Measurements from ENCODE around the gene IL17REL.
A peak's percentile ranks its signal among the peaks of the same experiment; 100 is the strongest.
"Not testable (repeated sequence)": the region's sequence is repeated elsewhere in the genome, so short reads cannot be mapped to it uniquely, and the experiment has no call there.

IL17REL gene

GRCh38 chr22:50002791-50003190, 9.8 kb downstream of the IL17REL start:
- DNase-seq: no peak

- no peak for DNase-seq
These were observed 11.0 kb downstream of the IL17REL start for GRCh38 chr22:50001388-50002231.

DNA sequence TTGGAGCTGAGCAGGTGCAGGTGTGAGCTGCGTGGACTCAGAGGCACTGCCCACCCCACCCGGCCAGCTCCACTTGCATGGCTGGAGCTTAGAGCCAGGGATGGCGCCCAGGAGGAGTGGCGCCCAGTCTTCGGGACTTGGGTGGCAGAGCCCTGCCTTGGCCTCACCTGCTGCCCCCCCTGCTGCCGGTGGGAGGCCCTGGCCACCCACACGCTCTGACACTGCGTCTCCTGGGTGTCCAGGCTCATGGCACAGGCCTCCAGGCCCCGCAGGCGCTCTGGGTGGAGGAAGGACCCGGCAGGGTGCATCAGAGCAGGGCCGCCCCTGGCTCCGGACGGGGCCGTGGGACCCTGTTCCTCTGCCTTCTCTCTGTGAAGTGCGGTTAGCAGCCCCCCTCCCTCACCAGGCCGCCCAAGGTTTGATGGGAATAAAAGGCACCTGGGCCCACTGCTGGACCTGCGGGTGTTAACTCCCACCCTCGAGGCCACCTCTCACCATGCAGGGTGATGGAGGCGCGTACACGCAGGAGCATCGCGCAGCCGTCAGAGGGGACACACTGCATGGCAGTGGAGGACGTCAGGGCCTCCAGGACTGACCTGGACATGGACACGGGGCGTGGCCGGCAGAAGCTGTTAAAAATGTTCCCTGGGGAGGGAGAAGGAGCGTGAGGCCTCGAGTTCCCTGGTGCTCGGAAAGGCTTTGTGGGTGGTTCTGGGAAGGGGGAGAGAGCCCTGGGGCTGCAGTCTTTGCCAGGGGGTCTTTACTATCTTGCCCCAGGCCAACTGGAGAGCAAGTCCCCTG, 11.8 kb downstream of the IL17REL start:
- no peak for DNase-seq

DNA sequence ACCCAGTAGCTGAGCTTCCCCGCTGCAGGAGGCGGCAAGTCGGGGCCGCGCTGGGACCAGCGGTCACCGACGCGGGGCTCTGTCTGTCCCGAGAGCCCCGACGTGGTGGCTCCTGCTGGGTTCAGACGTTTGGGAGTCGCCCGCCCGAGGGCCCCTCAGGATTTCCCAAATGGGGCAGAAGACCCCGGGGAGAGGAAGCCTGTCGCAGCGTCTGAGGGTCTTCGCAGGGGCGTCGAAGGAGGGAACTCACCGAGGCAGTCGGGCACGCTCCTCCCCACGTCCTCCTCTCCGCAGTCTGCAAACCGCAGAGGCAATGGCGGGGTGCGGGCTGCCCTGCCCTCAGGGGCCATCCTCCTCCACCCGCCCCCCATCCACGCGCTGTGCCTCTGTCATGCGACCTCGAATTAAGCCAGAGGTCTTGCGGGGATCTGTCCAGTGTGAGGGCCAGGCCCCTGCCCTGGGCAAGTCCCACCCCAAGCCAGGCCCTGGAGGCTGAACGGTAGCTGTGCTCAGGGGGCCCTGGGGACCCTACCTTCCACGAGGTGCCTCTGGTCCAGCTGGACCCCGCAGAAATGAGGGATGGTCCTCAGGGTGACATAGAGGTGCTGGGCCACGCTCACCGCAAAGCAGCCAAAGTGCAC, 12.5 kb downstream of the IL17REL start:
- DNase-seq: no peak

GRCh38 chr22:49999063-49999945, 13.3 kb downstream of the IL17REL start:
- no peak for DNase-seq

DNA sequence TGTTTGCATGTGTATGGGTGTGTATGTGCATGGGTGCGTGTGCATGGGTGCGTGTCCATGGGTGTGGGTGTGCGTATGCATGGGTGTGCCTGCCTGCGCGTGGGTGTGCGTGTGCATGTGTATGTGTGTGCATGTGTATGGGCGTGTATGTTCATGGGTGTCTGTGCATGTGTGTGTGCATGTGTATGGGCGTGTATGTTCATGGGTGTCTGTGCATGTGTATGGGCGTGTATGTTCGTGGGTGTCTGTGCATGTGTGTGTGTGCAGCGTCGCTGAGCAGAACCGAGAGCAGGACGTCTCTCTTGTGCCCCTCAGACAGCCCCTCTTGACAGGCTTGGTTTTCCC, 13.9 kb downstream of the IL17REL start:
- no peak for DNase-seq

DNA sequence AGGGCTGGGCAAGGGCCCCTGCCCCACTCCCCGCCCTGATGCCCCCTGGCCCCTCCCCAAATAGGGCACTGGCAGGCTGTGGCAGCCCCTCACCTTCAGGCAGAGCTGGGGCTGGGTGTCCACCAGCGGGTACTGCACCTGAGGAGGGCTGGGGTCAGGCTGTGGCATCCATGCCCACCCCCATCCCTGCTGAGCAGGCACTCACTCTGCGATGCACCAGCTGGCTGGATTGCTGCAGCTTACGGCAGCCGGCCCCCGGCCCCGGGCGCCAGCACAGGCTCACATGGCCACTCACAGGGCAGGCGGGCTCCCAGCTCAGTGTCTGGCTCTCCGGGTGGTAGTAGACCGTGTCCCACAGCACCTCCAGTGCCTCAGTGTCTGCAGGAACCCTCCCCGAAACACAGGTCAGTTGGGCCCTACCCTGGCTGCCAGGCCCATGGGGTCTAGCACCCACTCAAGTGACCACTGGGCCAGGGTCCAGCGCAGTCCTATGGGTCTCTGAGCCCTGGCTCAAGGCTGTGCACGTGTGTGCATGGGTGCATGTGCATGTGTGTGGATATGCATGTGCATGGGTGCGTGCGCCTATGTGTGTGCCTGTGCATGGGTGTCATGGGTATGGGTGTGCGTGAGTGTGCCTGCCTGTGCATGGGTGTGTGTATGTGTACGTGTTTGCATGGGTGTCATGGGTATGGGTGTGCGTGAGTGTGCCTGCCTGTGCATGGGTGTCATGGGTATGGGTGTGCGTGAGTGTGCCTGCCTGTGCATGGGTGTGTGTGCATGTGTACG, 14.4 kb downstream of the IL17REL start:
- no peak for DNase-seq

DNA sequence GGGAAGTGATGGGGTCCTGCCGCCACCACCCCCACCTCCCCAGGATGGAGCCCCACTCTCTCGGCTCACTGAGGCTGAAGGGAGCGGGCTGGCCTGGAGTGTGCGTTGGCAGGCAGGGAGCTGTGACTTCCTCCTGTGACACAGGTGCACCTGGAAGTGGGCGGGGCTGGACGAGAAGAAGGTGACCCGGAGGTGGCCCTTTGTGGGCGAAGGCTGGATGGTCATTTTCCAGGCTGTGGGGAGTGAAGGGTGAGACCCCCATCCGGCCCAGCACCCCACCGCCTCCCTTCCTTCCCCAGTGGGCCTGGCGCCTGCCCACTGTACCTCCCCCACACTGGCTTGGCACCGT, 15.3 kb downstream of the IL17REL start:
- DNase-seq: no peak

DNA sequence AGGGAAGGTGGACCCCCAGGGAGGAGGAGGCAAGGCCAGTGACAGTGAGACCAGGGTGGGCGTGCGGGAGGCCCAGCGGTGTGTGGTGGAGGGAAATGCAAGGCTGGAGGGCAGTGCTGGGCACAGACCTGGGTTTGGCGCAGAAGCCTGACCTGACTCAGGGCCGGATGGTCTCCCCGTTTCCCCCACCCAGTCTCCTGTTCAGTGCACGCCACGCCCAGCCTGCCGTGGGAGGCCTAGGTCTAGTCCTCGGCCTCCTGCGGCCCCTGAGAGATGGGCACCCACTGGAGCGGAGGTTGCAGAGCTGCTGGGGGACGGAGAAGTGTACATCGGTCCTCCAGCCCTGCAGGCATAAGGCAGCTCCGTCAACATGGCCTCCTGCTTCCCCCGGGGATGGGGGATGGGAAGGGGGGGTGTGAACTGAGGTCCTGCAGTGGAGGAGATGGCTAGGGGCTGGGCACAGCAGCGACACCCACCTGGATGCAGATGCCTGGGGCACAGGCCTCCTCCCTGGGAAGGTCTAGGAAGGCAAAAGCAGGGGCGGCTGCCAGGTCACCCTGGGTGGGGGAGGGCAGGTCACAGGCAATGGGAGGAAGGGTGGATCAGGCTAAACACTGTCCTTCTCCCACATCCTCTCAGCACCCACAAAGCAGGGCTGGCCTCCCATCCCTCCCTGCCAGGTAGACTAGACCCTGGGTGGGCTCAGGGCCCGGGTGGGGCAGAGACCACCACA, 15.9 kb downstream of the IL17REL start:
- no peak for DNase-seq

DNA sequence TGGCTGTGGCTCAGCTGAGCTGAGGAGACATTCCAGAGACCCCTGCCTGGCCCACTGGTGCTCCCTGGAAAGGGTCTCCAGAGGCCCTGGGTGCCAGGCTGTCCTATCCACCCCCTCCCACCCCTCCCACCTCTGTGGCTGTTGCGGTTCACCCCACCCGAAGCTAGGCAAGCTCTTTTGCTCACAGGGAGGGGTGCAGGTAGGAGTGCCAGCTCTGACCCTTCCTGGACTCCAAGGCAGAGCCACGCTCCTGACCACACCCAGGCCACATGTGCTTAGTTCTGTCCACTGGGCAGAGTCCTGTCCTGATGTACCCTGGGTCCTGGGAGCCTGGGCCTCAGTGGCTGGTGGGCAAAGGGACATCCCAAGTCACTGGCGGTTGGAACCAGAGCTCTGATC, 16.4 kb downstream of the IL17REL start:
- DNase-seq: no peak

- DNase-seq: no peak
These were observed 17.0 kb downstream of the IL17REL start for GRCh38 chr22:49995361-49996118.

DNA sequence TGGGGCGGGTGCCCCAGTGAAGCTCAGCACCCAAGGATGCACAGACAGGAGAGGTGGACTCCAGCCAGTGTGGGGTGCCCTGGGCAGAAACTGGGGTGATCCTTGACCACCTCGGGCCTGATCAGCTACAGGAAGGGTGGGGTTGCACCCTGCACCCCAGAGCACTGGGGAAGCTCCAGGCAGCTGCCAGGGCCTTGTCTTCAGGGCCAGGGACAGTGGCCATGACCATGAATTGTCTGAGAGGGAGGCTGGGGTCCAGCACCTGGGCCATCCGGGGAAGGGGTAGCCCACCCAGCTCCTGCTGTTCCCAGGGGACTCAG, 17.6 kb downstream of the IL17REL start:
- no peak for DNase-seq

- no peak for DNase-seq
These were observed 18.1 kb downstream of the IL17REL start for GRCh38 chr22:49994361-49995040.

DNA sequence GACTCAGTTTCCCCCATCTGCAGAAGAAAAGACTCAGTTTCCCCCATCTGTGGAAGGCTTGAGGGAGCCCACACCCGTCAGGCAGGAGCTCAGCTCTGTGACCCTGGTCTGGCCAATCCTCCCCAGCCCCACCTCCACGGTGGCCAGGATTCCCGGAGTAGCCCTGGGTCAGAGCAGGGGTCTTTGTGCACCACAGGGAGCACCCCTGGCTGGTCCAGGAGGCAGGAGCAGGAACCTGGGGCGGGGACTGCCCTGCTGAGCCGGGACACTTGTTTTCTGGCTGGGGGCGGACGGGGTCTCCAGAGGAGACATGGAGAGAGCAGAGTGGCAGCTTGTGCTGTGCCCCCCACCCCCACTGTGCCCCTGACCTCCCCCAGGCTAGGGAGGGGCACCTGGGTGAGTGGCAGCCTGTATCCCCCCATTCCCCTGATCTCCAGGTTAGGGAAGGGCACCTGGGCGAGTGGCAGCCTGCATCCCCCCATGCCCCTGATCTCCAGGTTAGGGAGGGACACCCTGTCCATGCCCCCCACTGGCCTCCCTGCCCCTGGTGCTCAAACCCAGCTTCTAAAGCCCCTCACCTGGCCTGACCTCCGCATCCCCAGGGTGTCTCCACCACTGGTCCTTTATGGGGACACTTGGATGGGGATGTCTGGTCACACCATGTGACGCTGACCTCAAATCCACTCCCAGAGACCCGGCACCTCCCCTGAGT, 18.8 kb downstream of the IL17REL start:
- DNase-seq: no peak

- peak; percentile 28 for DNase-seq
These were observed 19.5 kb downstream of the IL17REL start for GRCh38 chr22:49992921-49993648.

DNA sequence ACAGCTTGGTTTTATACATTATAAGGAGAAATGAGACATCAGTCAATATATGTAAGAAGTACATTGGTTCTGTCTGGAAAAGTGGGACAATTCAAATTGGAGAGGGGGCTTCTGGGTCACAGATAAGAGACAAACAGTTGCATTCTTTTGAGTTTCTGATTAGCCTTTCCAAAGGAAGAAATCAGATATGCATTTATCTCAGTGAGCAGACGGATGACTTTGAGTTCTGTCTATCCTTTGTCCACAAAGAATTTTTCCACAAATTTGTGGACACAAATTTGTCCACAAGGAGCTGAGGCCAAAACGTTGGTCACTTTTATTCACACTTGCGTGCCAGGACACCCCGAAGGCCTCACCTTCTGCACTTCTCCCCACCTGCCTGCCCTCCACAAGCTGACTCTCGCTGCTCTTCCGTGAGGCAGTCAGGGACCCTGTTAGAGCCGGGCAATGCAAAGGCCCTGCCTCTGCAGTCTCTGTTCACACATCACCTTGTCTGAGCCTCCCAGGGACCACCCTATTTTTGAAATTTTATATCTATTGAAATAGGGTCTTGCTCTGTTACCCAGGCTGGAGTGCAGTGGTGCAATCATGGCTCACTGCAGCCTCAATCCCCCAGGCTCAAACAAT, 20.5 kb downstream of the IL17REL start:
- DNase-seq: no peak

GRCh38 chr22:49991167-49991566, 21.4 kb downstream of the IL17REL start:
- no peak for DNase-seq

GRCh38 chr22:49989826-49990225, 22.7 kb downstream of the IL17REL start:
- DNase-seq: not testable (repeated sequence)
